Activated T-cell treated with anti-CD3 and anti-CD28 coated beads for 1 hour (primary cell): Measurements from ENCODE around the gene ZNF23.
A peak's percentile ranks its signal among the peaks of the same experiment; 100 is the strongest.

Experiments used
- DNase-seq: peaks from one replicate; pipeline ENCODE4 v3.0.0-alpha.2; 2020; ENCODE audit warnings: low read depth

Gene ZNF23

DNA sequence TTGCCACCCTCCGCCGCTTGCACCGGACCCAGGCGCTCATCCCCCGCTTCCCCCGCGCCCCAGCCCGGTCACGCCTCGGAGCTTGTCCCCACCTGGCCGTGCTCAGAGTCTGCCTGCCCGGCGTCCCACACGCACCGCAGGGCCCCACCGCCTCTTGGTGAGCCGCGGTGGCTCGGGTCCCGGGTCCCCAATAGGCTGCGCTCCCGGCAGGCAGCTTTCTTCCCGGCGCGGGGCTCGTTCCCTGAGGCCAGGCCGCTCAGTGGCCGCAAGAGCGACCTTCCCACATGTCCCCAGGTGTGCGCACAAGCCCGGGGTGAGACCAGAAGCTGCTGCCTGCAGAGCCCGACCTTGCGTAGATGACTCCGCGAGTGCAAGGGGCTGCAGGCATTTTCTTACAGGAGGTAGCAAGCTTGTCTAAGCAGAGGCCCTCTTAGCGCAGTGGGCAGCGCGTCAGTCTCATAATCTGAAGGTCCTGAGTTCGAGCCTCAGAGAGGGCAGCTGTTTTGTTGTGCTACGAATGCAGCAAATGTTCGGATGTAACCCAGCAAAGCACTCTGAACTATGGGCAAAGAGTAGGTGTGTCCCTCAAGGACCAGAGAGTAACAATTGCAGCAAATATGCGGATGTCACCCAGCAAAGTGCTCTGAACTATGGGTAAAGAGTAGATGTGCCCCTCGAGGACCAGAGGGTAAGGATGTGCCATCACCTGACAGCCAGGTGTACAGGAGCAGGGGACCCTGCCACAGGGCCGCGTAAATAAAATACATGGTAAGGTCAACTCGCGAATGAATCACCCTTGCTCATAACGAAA is 35.8 kb downstream of the ZNF23 start:
- DNase-seq: no peak

DNA sequence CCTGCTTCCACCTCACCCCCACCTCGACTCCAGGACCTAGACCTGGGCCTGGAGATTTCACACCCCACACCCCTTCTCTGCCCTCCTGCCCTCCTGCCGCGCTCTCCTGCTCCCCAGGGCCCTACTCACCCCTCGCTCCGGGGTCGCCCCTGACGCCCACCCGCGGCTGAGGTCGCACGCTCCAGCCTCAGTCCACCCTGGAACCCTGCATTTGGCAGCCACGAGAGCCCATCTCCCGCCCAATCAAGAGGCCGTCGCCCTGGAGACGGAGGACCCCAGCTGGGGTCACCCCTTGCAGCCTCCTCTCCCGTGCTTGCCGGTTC is 36.3 kb downstream of the ZNF23 start:
- no peak for DNase-seq

DNA sequence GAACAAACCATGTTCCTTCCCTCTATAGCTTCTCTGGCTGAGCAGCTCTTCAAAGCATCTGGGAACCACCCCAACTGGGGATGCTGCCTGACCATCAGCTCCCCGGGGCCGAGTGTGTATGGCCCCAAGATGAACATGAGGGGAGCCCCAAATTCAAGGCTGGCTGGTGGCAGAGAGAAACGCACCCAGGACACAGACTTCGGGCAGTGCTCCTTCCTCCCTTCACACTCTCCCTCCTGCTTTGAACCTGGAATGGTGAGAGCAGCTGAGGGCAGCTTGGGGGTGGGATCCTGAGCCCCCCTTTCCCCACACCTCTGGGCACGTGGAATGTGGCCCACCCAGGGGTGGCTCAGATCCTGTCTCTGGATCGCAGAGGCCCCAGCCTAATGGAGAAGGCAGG is 37.4 kb downstream of the ZNF23 start:
- DNase-seq: no peak

- DNase-seq: no peak
Observed at GRCh38 chr16:71423865-71424264, 38.2 kb downstream of the ZNF23 start.

DNA sequence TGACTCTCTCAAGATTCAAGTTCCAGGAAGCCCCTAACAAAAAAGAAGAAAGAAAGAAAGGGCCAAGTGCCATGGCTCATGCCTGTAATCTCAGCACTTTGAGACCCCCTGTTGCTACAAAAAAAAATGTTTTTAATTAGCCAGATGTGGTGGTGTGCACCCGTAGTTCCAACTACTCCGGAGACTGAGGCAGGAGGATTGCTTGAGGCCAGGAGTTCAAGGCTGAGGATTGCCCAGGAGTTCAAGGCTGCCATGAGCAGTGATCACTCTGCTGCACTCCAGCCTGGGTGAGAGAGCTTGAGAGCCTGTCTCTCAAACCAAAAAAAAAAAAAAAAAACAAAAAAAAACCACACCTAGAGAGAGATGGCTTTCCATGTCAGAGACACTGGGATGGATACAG is 39.0 kb downstream of the ZNF23 start:
- no peak for DNase-seq

GRCh38 chr16:71421911-71422310 is 40.1 kb downstream of the ZNF23 start:
- DNase-seq: no peak

DNA sequence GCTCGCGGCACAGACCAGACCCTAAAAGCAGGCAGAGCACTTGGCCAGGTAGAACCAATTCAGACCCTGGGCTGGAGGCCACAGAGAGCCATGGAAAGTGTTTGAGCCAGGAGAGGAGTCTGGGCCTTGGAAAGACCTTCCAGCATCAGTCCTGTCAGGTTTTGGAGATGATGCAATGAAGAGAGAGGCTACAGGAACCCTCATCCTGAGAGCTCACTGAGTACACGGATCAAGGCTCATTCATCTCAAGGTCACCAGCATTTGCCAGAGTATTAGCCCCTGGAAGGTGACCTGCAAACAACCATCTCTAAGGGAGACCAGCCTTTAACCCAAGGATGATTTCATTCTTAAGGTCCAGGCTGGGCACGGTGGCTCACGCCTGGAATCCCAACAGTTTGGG is 48.0 kb downstream of the ZNF23 start:
- DNase-seq: no peak

- DNase-seq: no peak
Observed at GRCh38 chr16:71413341-71413740, 48.7 kb downstream of the ZNF23 start.

GRCh38 chr16:71412270-71413160 is 49.5 kb downstream of the ZNF23 start:
- DNase-seq: peak; percentile 62

DNA sequence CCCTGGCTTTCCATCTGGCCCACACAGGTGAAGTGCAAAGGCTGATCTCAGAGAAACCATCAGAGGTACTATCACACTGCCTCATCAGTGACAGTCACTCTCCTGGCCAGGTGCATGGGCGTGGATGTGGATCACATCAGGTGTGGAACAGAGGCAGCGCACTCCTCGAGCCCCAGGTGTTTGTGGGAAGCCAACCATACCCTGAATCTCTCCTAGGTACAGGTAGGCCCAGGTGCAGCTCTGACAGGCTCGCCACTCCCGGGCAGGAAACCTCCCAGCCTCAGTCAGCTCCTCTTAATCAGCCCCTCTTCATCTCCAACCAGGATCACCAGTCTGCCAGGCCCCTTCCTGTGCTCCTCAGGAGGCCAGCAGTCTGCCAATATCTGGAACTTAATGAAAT is 51.9 kb downstream of the ZNF23 start:
- DNase-seq: no peak

- no peak for DNase-seq
Observed at GRCh38 chr16:71409011-71409775, 52.9 kb downstream of the ZNF23 start.

DNA sequence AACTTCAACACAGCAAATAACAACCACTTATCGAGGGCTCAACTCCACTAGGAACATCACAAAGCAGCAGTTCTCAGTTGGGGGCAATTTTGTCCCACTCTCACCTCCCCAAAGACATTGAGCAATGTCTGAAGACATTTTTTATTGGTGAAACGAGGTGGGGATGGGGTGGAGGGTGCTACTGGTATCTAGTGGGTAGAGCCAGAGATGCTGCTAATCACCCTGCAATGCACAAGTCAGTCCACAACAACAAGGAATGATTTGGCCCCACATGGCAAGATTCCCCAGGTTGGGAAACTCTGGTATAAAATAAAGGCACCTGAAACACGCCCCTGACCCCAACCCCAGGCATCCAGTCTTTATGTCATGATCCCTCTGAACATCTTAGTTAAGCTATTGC is 53.5 kb downstream of the ZNF23 start:
- no peak for DNase-seq

- DNase-seq: no peak
Observed at GRCh38 chr16:71407731-71408130, 54.3 kb downstream of the ZNF23 start.

DNA sequence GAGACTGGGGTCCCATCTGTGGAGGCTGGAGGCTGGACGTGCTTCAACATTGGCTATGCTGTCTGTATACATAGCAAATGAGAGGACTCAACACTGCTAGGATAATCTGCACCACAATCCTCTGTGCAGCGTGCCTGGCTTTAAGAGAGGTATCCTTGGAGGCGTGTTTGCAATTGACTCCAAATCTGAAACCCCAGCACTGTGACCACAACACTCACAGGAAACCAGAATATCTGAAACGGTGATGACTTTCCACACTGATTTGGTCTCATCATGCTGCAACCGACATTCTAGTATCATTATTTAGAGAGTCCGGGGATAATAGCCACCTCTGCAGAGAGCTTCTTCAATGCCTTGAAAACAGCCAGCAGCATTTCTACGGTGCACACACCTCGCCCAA is 55.3 kb downstream of the ZNF23 start:
- DNase-seq: no peak

DNA sequence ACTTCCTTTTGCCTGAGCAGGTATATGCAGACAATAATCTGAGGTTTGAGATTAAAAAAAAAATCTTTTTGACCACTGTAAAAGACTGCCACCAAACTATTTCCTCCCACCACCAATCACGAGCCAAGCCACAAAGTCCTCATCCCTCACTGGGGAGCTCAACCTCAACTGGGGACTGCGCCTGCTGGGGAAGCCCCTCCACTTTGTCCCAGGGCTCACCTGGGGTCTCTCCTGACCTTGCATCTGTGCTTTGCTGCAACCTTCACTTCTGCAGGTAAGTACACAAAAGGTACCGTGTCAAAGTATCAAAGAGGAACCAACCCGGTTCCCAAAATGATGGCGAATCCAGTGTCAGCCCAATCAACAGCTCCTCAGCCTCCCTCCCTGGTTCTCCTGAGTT is 55.7 kb downstream of the ZNF23 start:
- no peak for DNase-seq

- no peak for DNase-seq
Observed at GRCh38 chr16:71404364-71404763, 57.7 kb downstream of the ZNF23 start.

- no peak for DNase-seq
Observed at GRCh38 chr16:71402674-71403073, 59.4 kb downstream of the ZNF23 start.

GRCh38 chr16:71402007-71402406 is 60.0 kb downstream of the ZNF23 start:
- no peak for DNase-seq

GRCh38 chr16:71399801-71400563 is 62.1 kb downstream of the ZNF23 start:
- DNase-seq: no peak
